ENCODE data around the gene ASTN1.

The ASTN1 gene

DNA sequence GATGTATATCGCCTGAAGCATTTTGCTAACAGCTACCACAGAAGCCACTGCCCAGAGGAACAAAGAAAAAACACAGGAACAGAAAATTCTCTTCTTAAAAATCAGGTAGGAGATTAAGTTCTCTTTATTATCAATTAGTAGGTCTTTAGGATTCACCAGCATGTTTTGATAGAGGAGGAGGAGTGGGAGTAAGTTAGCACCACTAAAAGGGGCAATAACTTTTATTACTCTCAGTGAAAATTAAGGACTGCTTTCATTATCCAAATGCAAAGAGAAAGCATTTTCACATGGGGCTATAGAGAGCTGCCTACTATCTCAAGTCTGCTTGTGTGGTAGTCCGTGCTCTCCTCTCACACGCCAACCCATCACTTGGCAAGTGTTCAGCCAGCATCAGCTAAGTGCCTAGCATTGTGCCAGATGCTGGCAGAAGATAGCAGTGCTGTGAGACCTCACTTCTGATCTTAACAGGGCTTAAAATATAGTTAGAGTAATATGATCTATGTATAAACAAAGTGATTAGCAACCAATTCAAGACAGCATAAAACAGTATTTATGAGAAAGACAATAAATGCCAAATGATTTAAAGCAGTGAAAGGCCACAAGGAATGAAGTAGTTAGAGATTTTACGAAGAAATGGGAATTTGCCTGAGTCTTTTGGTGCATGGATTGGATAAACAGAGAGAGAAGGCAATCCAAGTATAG lies 39.8 kb downstream of the ASTN1 start:
- TF ChIP-seq SPI1 (IDR thresholded peaks at IDR 0.05; ENCODE audit: low read depth, low read length) (no peak), POLR2A (IDR thresholded peaks at IDR 0.05; ENCODE audit: low read depth, low read length) (no peak), PAX5 (IDR thresholded peaks at IDR 0.05; ENCODE audit: insufficient read depth, low read length, severe bottlenecking) (no peak), POLR2AphosphoS5 (IDR thresholded peaks at IDR 0.05; ENCODE audit: low read depth, low read length) (no peak), TAF1 (IDR thresholded peaks at IDR 0.05; ENCODE audit: low read depth, low read length) (no peak), POU2F2 (IDR thresholded peaks at IDR 0.05; ENCODE audit: low read depth, low read length) (no peak)

DNA sequence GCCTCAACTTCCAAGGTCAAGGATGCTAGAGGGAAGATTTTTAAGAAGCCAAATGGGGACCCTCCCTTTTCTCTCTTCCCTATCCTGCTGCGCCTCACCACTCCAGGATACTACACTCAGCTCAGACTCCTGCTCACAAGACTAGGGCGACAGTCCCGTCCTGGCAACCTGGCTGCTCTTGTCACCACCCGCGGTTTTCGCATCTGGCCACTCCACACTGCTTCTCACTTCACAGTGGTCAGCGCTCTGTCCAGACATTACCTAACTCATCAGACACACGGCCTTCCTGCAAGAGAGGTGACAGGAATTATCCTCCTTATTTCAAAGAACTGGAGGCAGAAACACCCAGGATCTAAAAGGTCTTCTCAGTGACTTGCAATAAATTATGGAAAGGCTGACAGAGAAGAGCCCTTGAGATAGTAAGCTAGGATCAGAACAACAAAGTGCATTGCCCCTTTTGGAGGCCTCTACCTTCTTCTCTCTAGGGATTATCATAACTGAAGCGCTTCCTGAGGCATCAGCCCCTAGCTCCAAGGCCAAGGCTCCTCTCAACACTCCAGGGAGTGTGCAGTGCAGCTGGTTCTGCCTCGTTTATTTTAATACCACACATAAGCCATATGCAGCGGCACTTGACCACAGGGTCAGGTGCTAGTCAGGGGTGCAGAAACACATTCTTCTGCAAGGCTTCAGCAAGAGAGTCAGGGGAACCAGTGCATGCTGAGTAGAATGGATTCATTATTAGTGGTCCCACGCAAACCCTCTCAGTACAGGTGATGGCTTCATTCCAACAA lies 41.9 kb downstream of the ASTN1 start:
- FAIRE-seq (no peak), DNase-seq (ENCODE audit: insufficient read length, low spot score) (no peak)
- TF ChIP-seq SPI1 (IDR thresholded peaks at IDR 0.05; ENCODE audit: low read depth, low read length) (no peak), TAF1 (IDR thresholded peaks at IDR 0.05; ENCODE audit: low read depth, low read length) (no peak), POLR2A (IDR thresholded peaks at IDR 0.05; ENCODE audit: low read depth, low read length) (no peak), PAX5 (IDR thresholded peaks at IDR 0.05; ENCODE audit: insufficient read depth, low read length, severe bottlenecking) (no peak), POLR2AphosphoS5 (IDR thresholded peaks at IDR 0.05; ENCODE audit: low read depth, low read length) (no peak), POU2F2 (IDR thresholded peaks at IDR 0.05; ENCODE audit: low read depth, low read length) (no peak)

More for the DNA sequence above, 39.8 kb downstream of the ASTN1 start:
- DNase-seq (ENCODE audit: insufficient read length, low spot score) (no peak), FAIRE-seq (no peak)

DNA sequence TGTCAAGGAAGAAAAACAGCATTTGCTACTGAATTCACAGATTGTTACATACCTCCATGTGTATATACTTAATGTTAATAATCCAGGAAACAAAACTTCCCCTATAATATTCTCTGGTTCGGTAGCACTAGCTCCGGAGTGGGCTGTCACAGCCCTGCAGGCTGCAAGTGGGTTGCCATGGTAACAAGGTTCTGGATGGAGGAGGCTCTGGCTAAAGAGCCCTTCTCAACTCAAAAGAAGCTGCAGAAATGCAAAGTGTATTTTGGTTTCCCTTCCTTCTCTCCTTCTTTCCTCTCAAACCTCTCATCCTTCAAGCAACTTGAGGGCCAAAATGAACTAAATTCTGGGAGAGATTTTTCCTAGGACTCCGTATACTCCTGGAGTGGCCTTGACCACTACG lies 45.2 kb downstream of the ASTN1 start:
- TF ChIP-seq POLR2A (IDR thresholded peaks at IDR 0.05; ENCODE audit: low read depth, low read length), result no peak
- no peak for TF ChIP-seq PAX5 (IDR thresholded peaks at IDR 0.05; ENCODE audit: insufficient read depth, low read length, severe bottlenecking)
- no peak for TF ChIP-seq TAF1 (IDR thresholded peaks at IDR 0.05; ENCODE audit: low read depth, low read length)
- no peak for TF ChIP-seq POLR2AphosphoS5 (IDR thresholded peaks at IDR 0.05; ENCODE audit: low read depth, low read length)
- TF ChIP-seq POU2F2 (IDR thresholded peaks at IDR 0.05; ENCODE audit: low read depth, low read length), result no peak
- TF ChIP-seq SPI1 (IDR thresholded peaks at IDR 0.05; ENCODE audit: low read depth, low read length), result no peak
- FAIRE-seq, result no peak
- no peak for DNase-seq (ENCODE audit: insufficient read length, low spot score)

GRCh38 chr1:177118901-177119300 lies 45.6 kb downstream of the ASTN1 start:
- TF ChIP-seq POLR2AphosphoS5 (IDR thresholded peaks at IDR 0.05; ENCODE audit: low read depth, low read length), result no peak
- TF ChIP-seq TAF1 (IDR thresholded peaks at IDR 0.05; ENCODE audit: low read depth, low read length), result no peak
- no peak for TF ChIP-seq POU2F2 (IDR thresholded peaks at IDR 0.05; ENCODE audit: low read depth, low read length)
- TF ChIP-seq PAX5 (IDR thresholded peaks at IDR 0.05; ENCODE audit: insufficient read depth, low read length, severe bottlenecking), result no peak
- no peak for TF ChIP-seq SPI1 (IDR thresholded peaks at IDR 0.05; ENCODE audit: low read depth, low read length)
- TF ChIP-seq POLR2A (IDR thresholded peaks at IDR 0.05; ENCODE audit: low read depth, low read length), result no peak
- DNase-seq (ENCODE audit: insufficient read length, low spot score), result no peak
- FAIRE-seq, result no peak

GRCh38 chr1:177116941-177117340 lies 47.6 kb downstream of the ASTN1 start:
- FAIRE-seq, result no peak
- no peak for DNase-seq (ENCODE audit: insufficient read length, low spot score)
- TF ChIP-seq POLR2AphosphoS5 (IDR thresholded peaks at IDR 0.05; ENCODE audit: low read depth, low read length) (no peak), PAX5 (IDR thresholded peaks at IDR 0.05; ENCODE audit: insufficient read depth, low read length, severe bottlenecking) (no peak), POU2F2 (IDR thresholded peaks at IDR 0.05; ENCODE audit: low read depth, low read length) (no peak), TAF1 (IDR thresholded peaks at IDR 0.05; ENCODE audit: low read depth, low read length) (no peak), POLR2A (IDR thresholded peaks at IDR 0.05; ENCODE audit: low read depth, low read length) (no peak), SPI1 (IDR thresholded peaks at IDR 0.05; ENCODE audit: low read depth, low read length) (no peak)

GRCh38 chr1:177106614-177107365 lies 57.7 kb downstream of the ASTN1 start:
- TF ChIP-seq POLR2AphosphoS5 (IDR thresholded peaks at IDR 0.05; ENCODE audit: low read depth, low read length) (no peak), POLR2A (IDR thresholded peaks at IDR 0.05; ENCODE audit: low read depth, low read length) (no peak), PAX5 (IDR thresholded peaks at IDR 0.05; ENCODE audit: insufficient read depth, low read length, severe bottlenecking) (no peak), TAF1 (IDR thresholded peaks at IDR 0.05; ENCODE audit: low read depth, low read length) (no peak)
- no peak for FAIRE-seq
- DNase-seq (ENCODE audit: insufficient read length, low spot score), result no peak

DNA sequence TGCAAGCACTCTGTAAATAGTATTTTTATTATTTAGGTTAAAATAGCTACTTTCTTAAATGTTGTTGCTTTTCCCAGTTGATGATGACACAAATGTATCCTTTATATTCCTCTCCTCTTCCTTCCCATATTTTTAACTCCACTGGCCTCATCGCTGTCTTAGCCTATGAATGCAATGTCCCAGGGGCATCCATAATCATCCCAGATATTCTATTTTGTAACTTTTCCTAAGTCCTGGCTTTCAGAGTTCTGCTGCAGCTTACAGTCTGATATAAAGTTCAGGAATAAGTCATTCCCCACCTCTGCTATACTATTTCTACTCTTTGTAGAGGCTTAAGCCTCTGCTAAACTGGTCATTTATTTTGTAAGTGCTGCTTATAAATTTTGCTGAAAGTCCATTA lies 58.3 kb downstream of the ASTN1 start:
- TF ChIP-seq SPI1 (IDR thresholded peaks at IDR 0.05; ENCODE audit: low read depth, low read length) (no peak), POU2F2 (IDR thresholded peaks at IDR 0.05; ENCODE audit: low read depth, low read length) (no peak), POLR2A (IDR thresholded peaks at IDR 0.05; ENCODE audit: low read depth, low read length) (no peak)
- FAIRE-seq (no peak), DNase-seq (ENCODE audit: insufficient read length, low spot score) (no peak)

- FAIRE-seq, result no peak
- TF ChIP-seq PAX5 (IDR thresholded peaks at IDR 0.05; ENCODE audit: insufficient read depth, low read length, severe bottlenecking), result no peak
- TF ChIP-seq TAF1 (IDR thresholded peaks at IDR 0.05; ENCODE audit: low read depth, low read length), result no peak
- TF ChIP-seq POU2F2 (IDR thresholded peaks at IDR 0.05; ENCODE audit: low read depth, low read length), result no peak
- no peak for TF ChIP-seq POLR2AphosphoS5 (IDR thresholded peaks at IDR 0.05; ENCODE audit: low read depth, low read length)
- no peak for TF ChIP-seq POLR2A (IDR thresholded peaks at IDR 0.05; ENCODE audit: low read depth, low read length)
- no peak for TF ChIP-seq SPI1 (IDR thresholded peaks at IDR 0.05; ENCODE audit: low read depth, low read length)
These were observed 61.3 kb downstream of the ASTN1 start for GRCh38 chr1:177103005-177103852.

More at GRCh38 chr1:177103005-177103852, 61.3 kb downstream of the ASTN1 start:
- DNase-seq (ENCODE audit: insufficient read length, low spot score), result no peak

Data from GM12891 (cell line).